Activated naive CD4-positive, alpha-beta T cell treated with anti-CD3 and anti-CD28 coated beads, Interleukin-2, amount 10 ng/mL, durations not matched to agents 7 days and 5 days (primary cell): Measurements from ENCODE around the gene SSBP4.
"Not testable (repeated sequence)": the region's sequence is repeated elsewhere in the genome, so short reads cannot be mapped to it uniquely, and the experiment has no call there.

Source experiments
- CTCF ChIA-PET: fragments of 350-600 bp; sonication (Branson Sonifier 250); formaldehyde crosslinking; loops from one replicate; lab custom pipeline; 2021; ENCODE audit warnings: antibody characterized with exemption; lab: Charles Lee
- DNase-seq: peaks from one replicate; pipeline ENCODE4 v3.0.0-alpha.2; 2020
- H3K27ac Mint-ChIP-seq: one replicate; pipeline ENCODE4 v1.8.0; 2021; ENCODE audit warnings: mild to moderate bottlenecking, moderate library complexity, mixed read lengths
- H3K27me3 Mint-ChIP-seq: one replicate; pipeline ENCODE4 v1.8.0; 2021; ENCODE audit warnings: mild to moderate bottlenecking, mixed read lengths
- H3K36me3 Mint-ChIP-seq: one replicate; pipeline ENCODE4 v1.8.0; 2021; ENCODE audit warnings: mixed read lengths
- H3K4me1 Mint-ChIP-seq: one replicate; pipeline ENCODE4 v1.8.0; 2021; ENCODE audit warnings: mixed read lengths
- H3K4me3 Mint-ChIP-seq: one replicate; pipeline ENCODE4 v1.8.0; 2021; ENCODE audit warnings: mild to moderate bottlenecking, moderate library complexity, mixed read lengths
- H3K9me3 Mint-ChIP-seq: one replicate; pipeline ENCODE4 v1.8.0; 2021; ENCODE audit warnings: mixed read lengths

SSBP4 gene

DNA sequence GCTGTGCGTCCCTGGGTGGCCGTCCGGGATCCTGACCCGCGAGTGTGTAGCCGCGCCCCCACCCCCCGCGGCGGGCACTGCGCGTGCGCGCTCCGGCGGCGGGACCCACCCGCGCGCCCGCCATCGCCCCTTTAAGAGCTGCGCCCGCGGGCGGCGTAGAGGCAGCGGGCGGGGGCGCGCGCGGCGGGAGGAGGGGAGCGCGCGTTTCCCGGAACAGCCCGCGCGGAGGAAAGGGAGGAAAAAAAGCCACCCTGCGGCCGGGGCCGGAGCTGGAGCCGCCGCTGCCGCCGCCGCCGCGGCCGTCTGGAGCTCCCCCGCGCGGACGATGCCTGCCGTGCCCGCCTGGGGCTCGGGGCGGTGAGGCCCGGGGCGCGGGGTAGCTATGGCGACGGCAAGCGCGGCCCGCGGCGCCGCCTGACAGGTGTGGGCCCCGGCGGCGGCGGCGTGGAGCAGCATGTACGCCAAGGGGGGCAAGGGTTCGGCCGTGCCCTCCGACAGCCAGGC is at the start of gene SSBP4:
Gene SSBP4, plus strand, starts transcription at position 204 of the 504 bp plus-strand sequence. Its CDS starts 251 bp downstream, at position 455.
- Mint-ChIP-seq H3K4me3 (peak within 1 kb of the TSS; percentile 95), H3K4me1 (peaks cover 85% of the 10 kb centered on the region), H3K36me3 (peaks cover 12% of the 10 kb centered on the region), H3K27me3 (peaks cover 41% of the 10 kb centered on the region), H3K9me3 (no peaks in the 10 kb centered on the region), H3K27ac (peak within 1 kb of the TSS; percentile 91)
- peak; percentile 77 for DNase-seq
- CTCF ChIA-PET, result interaction anchor here (1.1 to 3.9 kb wide), 6 partner anchors 9 to 141 kb away, joined by 3 to 22 read pairs (median 4); no protein-coding TSS in a partner anchor

DNA sequence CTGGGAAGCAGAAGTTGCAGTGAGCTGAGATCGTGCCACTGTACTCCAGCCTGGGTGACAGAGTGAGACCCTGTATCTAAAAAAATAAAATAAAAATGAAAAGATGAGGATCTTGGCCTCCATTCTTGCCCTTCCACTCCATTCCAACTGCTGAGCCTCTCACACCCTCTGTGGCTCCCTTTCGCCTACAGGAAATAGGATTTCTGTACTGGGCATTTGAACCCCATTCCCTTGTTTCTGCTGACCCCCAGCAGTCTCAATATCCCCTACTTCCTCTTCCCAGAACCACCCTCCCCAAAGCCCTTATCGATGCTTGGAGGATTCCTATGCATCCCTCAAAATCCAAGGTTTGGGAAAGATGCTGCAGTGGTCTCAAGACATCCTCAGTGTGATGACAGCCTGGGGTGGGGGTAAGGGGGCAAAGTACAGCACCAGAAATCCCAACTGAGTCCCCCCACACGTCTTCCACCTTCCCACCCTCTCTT is 45.7 kb upstream of the SSBP4 start:
- Mint-ChIP-seq H3K4me1 (peaks cover 14% of the 10 kb centered on the region), H3K4me3 (no peak overlapping the region), H3K36me3 (peaks cover 1% of the 10 kb centered on the region), H3K9me3 (no peaks in the 10 kb centered on the region), H3K27ac (peak overlapping the region; percentile 62), H3K27me3 (peaks cover 22% of the 10 kb centered on the region)
- CTCF ChIA-PET, result interaction anchor here (2.2 kb wide), 1 partner anchor 16 kb away, joined by 7 read pairs; no protein-coding TSS in a partner anchor
- DNase-seq, result no peak

DNA sequence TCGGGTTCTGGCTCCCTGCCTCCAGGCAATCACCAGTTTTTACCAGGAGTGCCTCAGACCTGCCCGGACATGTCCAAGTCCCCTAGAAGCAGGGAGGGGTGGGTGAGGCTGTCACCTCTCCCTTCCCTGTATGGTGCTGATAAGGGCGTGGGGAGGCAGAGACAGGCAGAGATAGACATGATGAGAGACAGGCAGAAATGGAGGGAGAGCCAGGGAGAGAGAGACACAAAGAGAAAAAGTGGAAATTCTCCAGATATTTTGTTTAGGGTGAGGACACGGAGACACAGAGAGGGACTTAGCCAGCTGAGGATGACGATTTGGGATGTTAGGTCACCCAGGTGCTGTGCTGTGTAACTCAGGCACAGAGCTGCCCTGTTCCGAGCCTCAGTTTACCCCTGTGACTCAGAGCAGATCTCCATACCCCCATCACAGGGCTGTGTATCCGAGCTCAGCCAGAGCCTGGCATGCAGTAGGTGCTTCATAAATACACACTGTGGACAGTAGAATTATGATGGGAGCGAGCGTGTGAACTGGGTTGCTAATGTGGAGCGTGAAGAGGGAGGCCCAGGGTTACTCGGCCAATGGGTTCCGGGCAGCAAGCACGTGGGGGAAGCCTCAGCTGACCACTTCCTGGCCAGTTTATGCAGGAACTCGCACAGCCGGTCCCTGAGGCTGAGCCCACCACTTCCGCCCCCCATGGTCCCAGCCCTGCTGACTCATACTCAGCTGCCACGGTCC is 45.1 kb upstream of the SSBP4 start:
- CTCF ChIA-PET, result interaction anchor here (2.2 kb wide), 1 partner anchor 16 kb away, joined by 7 read pairs; no protein-coding TSS in a partner anchor
- DNase-seq, result peak; percentile 70
- Mint-ChIP-seq H3K4me1 (peaks cover 14% of the 10 kb centered on the region), H3K4me3 (peak overlapping the region; percentile 16), H3K36me3 (peaks cover 1% of the 10 kb centered on the region), H3K27ac (peak overlapping the region; percentile 62), H3K27me3 (peaks cover 28% of the 10 kb centered on the region), H3K9me3 (no peaks in the 10 kb centered on the region)

DNA sequence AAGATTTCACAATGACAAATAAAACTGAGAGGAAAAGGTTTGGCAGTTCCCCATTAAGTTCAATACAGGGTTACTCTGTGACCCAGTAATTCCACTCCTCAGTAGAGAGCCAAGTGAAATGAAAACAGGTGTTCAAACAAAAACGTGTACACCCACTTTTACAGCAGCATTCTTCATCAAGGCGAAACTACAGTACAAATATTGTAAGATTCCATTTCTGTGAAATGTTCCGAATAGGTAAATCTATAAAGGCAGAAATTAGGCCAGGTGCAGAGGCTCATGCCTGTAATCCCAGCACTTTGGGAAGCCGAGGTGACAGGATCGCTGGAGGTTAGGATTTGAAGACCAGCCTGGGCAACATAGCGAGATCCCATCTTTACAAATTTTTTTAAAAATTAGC is 42.2 kb upstream of the SSBP4 start:
- no peak for DNase-seq
- no peak overlapping the region for H3K4me3 Mint-ChIP-seq
- H3K9me3 Mint-ChIP-seq, result no peaks in the 10 kb centered on the region
- peaks cover 49% of the 10 kb centered on the region for H3K27me3 Mint-ChIP-seq
- H3K36me3 Mint-ChIP-seq, result no peaks in the 10 kb centered on the region
- peaks cover 14% of the 10 kb centered on the region for H3K4me1 Mint-ChIP-seq
- CTCF ChIA-PET, result interaction anchor here (1.2 kb wide), 1 partner anchor 11 kb away, joined by 4 read pairs; no protein-coding TSS in a partner anchor
- no peak overlapping the region for H3K27ac Mint-ChIP-seq

DNA sequence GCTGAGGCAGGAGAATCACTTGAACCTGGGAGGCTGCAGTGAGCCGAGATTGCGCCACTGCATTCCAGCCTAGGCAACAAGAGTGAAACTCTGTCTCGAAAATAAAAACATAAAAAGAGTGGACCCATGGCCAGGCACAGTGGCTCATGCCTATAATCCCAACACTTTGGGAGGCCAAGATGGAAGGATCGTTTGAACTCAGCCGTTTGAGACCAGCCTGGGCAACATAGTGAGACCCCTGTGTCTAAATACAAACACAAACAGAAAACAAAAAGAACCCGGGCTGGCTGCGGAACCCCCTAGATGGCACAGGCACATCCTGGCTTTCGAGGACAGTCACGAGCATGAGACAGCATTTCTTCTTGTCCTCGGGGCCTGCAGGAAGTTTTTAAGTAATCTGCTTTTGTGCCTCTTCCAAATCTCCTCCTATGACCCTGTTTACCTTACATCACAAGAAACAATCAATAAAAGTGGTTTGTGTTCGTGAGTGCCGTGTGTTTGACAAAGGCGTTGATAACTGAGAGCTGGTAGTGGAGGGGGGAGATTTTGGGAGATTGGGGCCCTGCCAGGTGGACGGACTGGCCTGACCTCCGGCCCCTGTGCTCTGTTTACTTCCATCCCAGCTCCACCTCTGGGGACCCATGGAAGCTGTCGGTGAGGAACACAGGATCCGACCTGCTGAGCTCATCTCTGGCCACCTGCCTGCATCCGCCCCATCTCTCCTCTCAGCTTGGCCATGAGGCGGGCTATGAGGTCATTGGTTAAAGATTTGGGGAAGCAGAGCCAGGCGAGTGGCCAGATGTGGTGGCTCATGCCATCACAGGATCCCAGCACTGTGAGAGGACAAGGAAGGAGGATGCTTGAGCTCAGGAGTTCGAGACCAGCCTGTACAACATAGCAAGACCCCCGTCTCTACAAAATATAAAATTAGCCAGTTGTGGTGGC is 39.1 kb upstream of the SSBP4 start:
- Mint-ChIP-seq H3K27ac (no peak overlapping the region), H3K4me1 (no peaks in the 10 kb centered on the region)
- DNase-seq, result no peak

DNA sequence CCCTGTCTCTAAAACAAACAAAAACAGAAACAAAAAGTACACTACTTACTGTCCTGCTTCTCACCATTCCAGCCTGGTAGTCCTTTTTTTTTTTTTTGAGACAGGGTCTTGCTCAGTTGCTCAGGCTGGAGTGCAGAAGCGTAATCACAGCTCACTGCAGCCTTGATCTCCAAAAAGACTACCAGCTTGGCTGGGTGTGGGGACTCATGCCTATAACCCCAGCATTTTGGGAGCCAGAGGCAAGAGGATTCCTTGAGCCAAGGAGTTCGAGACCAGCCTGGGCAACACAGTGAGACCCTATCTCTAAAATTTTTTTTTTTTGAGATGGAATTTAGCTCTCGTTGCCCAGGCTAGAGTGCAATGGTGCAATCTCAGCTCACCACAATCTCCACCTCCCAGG is 38.4 kb upstream of the SSBP4 start:
- no peak for DNase-seq
- Mint-ChIP-seq H3K9me3 (no peaks in the 10 kb centered on the region), H3K4me1 (peaks cover 3% of the 10 kb centered on the region), H3K27me3 (peaks cover 68% of the 10 kb centered on the region), H3K4me3 (no peak overlapping the region), H3K36me3 (no peaks in the 10 kb centered on the region), H3K27ac (no peak overlapping the region)
- CTCF ChIA-PET, result interaction anchor here (0.6 to 2.9 kb wide), 4 partner anchors 8 to 317 kb away, joined by 3 to 12 read pairs (median 3); no protein-coding TSS in a partner anchor

More for the DNA sequence above, 39.1 kb upstream of the SSBP4 start:
- CTCF ChIA-PET, result interaction anchor here (0.6 to 2.9 kb wide), 4 partner anchors 9 to 316 kb away, joined by 3 to 12 read pairs (median 3); no protein-coding TSS in a partner anchor
- Mint-ChIP-seq H3K4me3 (no peak overlapping the region), H3K9me3 (no peaks in the 10 kb centered on the region), H3K36me3 (no peaks in the 10 kb centered on the region), H3K27me3 (peaks cover 63% of the 10 kb centered on the region)

DNA sequence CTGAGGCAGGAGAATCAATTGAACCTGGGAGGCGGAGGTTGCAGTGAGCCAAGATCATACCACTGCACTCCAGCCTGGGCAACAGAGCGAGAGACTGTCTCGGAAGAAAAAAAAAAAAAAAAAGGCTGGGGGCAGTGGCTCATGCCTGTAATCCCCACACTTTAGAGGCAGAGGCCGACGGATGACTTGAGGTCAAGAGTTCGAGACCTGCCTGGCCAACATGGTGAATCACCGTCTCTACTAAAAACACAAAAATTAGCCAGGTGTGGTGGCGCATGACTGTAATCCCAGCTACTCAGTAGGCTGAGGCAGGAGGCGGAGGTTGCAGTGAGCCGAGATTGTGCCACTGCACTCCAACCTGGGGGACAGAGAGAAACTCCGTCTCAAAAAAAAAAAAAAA is 35.6 kb upstream of the SSBP4 start:
- H3K9me3 Mint-ChIP-seq, H3K4me3 Mint-ChIP-seq, H3K36me3 Mint-ChIP-seq, H3K27ac Mint-ChIP-seq, DNase-seq: not testable (repeated sequence)
- CTCF ChIA-PET, result interaction anchor here (0.7 to 1.1 kb wide), 3 partner anchors 29 to 425 kb away, joined by 3 to 4 read pairs (median 3); no protein-coding TSS in a partner anchor
- H3K27me3 Mint-ChIP-seq, result peaks cover 87% of the 10 kb centered on the region
- peaks cover 23% of the 10 kb centered on the region for H3K4me1 Mint-ChIP-seq

DNA sequence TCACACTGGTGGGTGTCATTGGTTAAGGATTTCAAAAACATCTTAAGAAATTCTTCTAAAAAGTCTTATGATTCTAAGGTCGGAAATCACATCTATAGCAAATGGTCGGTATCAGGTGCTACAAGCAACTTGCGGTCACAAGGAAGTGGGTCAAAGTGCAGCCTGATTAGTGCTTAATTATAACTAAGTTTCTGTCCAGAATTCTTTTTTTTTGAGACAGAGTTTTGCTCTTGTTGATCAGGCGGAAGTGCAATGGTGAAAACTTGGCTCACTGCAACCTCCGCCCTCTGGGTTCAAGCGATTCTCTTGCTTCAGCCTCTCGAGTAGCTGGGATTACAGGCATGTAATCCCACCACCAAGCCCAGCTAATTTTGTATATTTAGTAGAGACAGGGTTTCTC is 34.4 kb upstream of the SSBP4 start:
- H3K4me1 Mint-ChIP-seq, result peaks cover 23% of the 10 kb centered on the region
- peaks cover 93% of the 10 kb centered on the region for H3K27me3 Mint-ChIP-seq
- CTCF ChIA-PET, result interaction anchor here (1.1 to 7.8 kb wide), 2 partner anchors 27 to 203 kb away, joined by 3 to 96 read pairs; no protein-coding TSS in a partner anchor
- H3K4me3 Mint-ChIP-seq, result no peak overlapping the region
- H3K36me3 Mint-ChIP-seq, result no peaks in the 10 kb centered on the region
- no peak overlapping the region for H3K27ac Mint-ChIP-seq
- H3K9me3 Mint-ChIP-seq, result no peaks in the 10 kb centered on the region
- DNase-seq, result no peak

DNA sequence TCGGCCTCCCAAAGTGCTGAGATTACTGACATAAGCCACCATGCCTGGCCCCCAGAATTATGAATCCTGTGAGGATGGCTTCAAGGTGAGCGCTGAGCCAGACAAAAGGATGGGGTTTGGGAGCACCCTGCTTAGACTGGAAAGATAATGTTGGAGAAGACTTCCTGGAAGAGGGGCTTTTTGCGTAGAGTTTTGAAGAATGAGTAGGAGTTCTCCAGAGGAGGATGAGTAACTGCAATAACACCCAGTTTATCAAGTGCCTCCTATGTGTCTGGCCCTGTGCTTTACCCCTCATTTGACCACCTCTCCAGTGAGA is 33.9 kb upstream of the SSBP4 start:
- peak overlapping the region; percentile 67 for H3K27ac Mint-ChIP-seq
- peaks cover 93% of the 10 kb centered on the region for H3K27me3 Mint-ChIP-seq
- H3K4me1 Mint-ChIP-seq, result peaks cover 23% of the 10 kb centered on the region

DNA sequence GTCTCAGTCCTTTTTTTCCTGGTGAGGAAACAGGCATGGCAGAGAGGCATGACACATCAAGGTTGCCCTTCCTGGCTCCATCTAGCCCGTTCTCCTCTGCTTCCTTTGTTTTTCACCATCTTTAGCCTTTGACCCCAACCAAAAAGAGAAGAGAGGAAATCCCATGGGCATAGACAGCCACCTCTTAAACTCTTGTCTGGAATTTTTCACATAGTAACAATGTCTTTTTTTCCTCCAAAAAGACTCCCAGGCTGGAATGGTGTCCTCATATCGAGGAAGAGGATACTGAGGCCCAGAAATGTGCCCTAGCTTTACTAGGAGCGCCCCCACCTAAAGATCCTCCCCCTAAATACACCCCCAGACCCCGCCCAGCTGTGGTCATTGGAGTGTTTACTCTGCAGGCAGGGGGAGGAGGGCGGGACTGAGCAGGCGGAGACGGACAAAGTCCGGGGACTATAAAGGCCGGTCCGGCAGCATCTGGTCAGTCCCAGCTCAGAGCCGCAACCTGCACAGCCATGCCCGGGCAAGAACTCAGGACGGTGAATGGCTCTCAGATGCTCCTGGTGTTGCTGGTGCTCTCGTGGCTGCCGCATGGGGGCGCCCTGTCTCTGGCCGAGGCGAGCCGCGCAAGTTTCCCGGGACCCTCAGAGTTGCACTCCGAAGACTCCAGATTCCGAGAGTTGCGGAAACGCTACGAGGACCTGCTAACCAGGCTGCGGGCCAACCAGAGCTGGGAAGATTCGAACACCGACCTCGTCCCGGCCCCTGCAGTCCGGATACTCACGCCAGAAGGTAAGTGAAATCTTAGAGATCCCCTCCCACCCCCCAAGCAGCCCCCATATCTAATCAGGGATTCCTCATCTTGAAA is 33.3 kb upstream of the SSBP4 start, which contains the start of gene GDF15:
Gene GDF15, plus strand, starts transcription at position 484 of the 868 bp plus-strand sequence. Its CDS starts 32 bp downstream, at position 516.
- peak; percentile 54 for DNase-seq
- no peaks in the 10 kb centered on the region for H3K36me3 Mint-ChIP-seq
- peak within 1 kb of the TSS; percentile 67 for H3K27ac Mint-ChIP-seq
- CTCF ChIA-PET, result interaction anchor here (1.0 to 7.8 kb wide), 3 partner anchors 12 to 76 kb away, joined by 3 to 96 read pairs (median 5); no protein-coding TSS in a partner anchor
- no peaks in the 10 kb centered on the region for H3K9me3 Mint-ChIP-seq
- H3K27me3 Mint-ChIP-seq, result peaks cover 93% of the 10 kb centered on the region
- no peak within 1 kb of the TSS for H3K4me3 Mint-ChIP-seq
- H3K4me1 Mint-ChIP-seq, result peaks cover 23% of the 10 kb centered on the region

More for the DNA sequence above, 33.9 kb upstream of the SSBP4 start:
- DNase-seq, result no peak
- no peak overlapping the region for H3K4me3 Mint-ChIP-seq
- CTCF ChIA-PET, result interaction anchor here (1.0 to 7.8 kb wide), 3 partner anchors 13 to 76 kb away, joined by 3 to 96 read pairs (median 5); no protein-coding TSS in a partner anchor
- H3K9me3 Mint-ChIP-seq, result no peaks in the 10 kb centered on the region
- no peaks in the 10 kb centered on the region for H3K36me3 Mint-ChIP-seq

DNA sequence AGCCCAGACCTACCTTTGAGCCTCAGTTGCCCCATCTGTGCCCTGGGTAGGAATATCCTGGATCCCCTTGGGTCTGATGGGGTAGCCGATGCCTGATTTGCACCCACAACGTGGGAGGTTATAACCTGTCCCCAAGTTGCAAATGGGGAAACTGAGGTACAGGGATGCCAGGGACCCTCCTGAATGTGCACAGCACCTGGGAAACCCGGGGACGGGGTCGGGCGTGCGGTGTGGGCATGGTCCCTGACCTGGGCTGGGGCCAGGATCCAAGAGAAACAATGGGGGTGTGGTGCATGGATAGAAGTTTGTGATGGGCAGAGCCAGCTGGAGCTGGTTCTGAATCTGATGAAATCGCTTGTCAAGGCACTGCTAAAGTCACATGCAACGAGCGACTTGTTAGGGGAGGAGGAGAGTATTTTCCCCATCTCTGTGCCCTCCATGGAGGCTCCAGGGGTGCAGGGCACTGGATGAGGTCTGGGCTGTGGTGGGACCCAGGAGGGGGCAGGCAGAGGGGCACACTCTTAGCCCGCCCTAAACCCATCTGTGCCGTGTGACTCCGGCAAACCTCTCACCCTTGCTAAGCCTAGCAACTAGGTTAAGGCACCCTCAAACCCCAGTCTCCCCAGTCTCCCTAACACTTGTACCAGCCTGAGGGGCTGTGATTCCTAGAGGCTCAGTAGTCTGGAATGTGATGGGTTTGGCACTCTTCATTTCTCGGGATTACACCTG is 32.5 kb upstream of the SSBP4 start:
- Mint-ChIP-seq H3K4me3 (no peak overlapping the region), H3K9me3 (no peaks in the 10 kb centered on the region), H3K36me3 (no peaks in the 10 kb centered on the region), H3K4me1 (peaks cover 23% of the 10 kb centered on the region), H3K27ac (no peak overlapping the region), H3K27me3 (peaks cover 95% of the 10 kb centered on the region)
- CTCF ChIA-PET, result interaction anchor here (1.0 to 7.8 kb wide), 3 partner anchors 11 to 75 kb away, joined by 3 to 96 read pairs (median 5); no protein-coding TSS in a partner anchor
- no peak for DNase-seq
